AG04450 (cell line): ENCODE results near the gene GAREM2. TPM values are rescaled to one million over a fixed set of nuclear protein-coding genes. Genes with fewer than 3 reads are reported as not detected.

Source experiments
- CTCF ChIA-PET: fragments of 300-600, 350-600 bp; formaldehyde crosslinking; extraction: SDS; loops from one replicate; lab custom pipeline; 2022; ENCODE audit warnings: antibody characterized with exemption, inconsistent platforms; lab: Charles Lee
- POLR2A ChIA-PET: fragments of 350-600 bp; formaldehyde crosslinking; extraction: SDS; loops from one replicate; lab custom pipeline; 2021; ENCODE audit warnings: antibody characterized with exemption, inconsistent platforms; lab: Yijun Ruan, JAX
- DNase-seq: peaks from one replicate; pipeline ENCODE4 v3.0.0-alpha.2; 2011; ENCODE audit warnings: low read depth, low spot score
- H3K27ac ChIP-seq: one replicate; pipeline ENCODE4 v1.5.1; 2012; ENCODE audit warnings: low read depth, low read length, control low read depth
- H3K27me3 ChIP-seq: one replicate; pipeline ENCODE4 v1.6.0; 2012; ENCODE audit warnings: low read length; ENCODE audit not compliant: control insufficient read depth, insufficient read depth
- H3K4me3 ChIP-seq: 2 replicates; pipeline ENCODE4 v1.5.1; 2011; ENCODE audit warnings: mild to moderate bottlenecking, low read depth, low read length, control low read depth
- H3K9me3 ChIP-seq: 2 replicates; pipeline ENCODE4 v1.5.1; 2012; ENCODE audit warnings: low read length; ENCODE audit not compliant: control insufficient read depth, insufficient read depth
- polyA plus RNA-seq: library from polyadenylated mRNA; depleted of rRNA; stranded (reverse); fragments of >200 nt; gene quantifications from 2 replicates; pipeline ENCODE4 v1.2.3, GENCODE V29; 2011
- TF ChIP-seq, protein P1 (sequence below): IDR thresholded peaks from 2 replicates; pipeline ENCODE4 v1.5.1; 2011; ENCODE audit warnings: low read depth, low read length, control low read depth, inconsistent platforms

The GAREM2 gene
- polyA plus RNA-seq, 1 experiment: 2.8 TPM

GRCh38 chr2:26168785-26169184 lies 4.1 kb upstream of the GAREM2 start:
- ChIA-PET CTCF (no interaction called here), POLR2A (interaction anchor here (0.9 kb wide), 1 partner anchor 21 kb away, joined by 3 read pairs; no protein-coding TSS in a partner anchor)
- H3K4me3 ChIP-seq: no peak overlapping the region
- TF ChIP-seq, protein P1, sequence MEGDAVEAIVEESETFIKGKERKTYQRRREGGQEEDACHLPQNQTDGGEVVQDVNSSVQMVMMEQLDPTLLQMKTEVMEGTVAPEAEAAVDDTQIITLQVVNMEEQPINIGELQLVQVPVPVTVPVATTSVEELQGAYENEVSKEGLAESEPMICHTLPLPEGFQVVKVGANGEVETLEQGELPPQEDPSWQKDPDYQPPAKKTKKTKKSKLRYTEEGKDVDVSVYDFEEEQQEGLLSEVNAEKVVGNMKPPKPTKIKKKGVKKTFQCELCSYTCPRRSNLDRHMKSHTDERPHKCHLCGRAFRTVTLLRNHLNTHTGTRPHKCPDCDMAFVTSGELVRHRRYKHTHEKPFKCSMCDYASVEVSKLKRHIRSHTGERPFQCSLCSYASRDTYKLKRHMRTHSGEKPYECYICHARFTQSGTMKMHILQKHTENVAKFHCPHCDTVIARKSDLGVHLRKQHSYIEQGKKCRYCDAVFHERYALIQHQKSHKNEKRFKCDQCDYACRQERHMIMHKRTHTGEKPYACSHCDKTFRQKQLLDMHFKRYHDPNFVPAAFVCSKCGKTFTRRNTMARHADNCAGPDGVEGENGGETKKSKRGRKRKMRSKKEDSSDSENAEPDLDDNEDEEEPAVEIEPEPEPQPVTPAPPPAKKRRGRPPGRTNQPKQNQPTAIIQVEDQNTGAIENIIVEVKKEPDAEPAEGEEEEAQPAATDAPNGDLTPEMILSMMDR: no peak
- peaks cover 23% of the 10 kb centered on the region for H3K27me3 ChIP-seq
- H3K9me3 ChIP-seq: peaks cover 9% of the 10 kb centered on the region; the same call in 1 of the 2 replicates
- no peak for DNase-seq
- no peak overlapping the region for H3K27ac ChIP-seq

GRCh38 chr2:26169226-26169625 lies 3.7 kb upstream of the GAREM2 start:
- no peak for DNase-seq
- Histone ChIP-seq H3K9me3 (peaks cover 9% of the 10 kb centered on the region; the same call in 1 of the 2 replicates), H3K27ac (no peak overlapping the region), H3K27me3 (peaks cover 25% of the 10 kb centered on the region), H3K4me3 (no peak overlapping the region)
- ChIA-PET CTCF (no interaction called here), POLR2A (interaction anchor here (0.9 kb wide), 1 partner anchor 21 kb away, joined by 3 read pairs; no protein-coding TSS in a partner anchor)
- TF ChIP-seq, protein P1: no peak

DNA sequence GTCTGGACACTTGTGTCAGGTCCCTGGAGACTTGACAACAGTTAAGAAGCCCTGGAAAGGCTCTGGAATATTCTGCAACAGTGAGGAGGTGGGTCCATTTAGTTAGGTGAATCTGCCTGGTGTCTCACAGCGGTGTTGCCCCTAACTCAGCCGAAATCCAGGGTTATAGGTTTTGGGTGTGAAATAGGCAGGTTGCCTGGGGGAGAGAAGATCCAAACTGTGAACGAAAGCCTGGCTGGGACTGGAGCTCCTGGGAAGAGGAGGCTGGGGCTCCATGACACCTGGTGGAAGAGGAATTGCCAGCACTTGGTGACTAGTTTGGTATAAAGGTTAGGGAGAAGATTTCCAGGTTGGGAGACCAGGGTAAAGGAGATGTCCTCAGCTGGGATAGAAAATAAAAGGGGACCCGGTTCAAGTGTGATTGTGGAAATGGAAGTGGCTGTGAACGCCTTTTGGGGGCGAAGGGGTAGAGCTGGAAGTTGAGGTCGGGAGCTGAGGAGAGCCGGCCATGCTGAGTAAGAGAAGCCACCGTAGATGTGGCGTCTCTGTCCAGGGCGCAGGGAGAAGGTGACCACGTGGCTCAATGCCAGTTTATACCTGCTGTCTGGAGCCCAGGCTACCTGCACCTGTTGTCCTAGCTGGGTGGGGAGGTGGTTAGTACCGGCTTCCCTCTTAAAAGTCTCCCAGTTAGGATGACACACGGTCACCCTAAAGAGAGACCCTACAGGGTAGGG lies 3.0 kb upstream of the GAREM2 start:
- H3K27ac ChIP-seq: no peak overlapping the region
- POLR2A ChIA-PET: interaction anchor here (0.9 kb wide), 1 partner anchor 22 kb away, joined by 3 read pairs; no protein-coding TSS in a partner anchor
- no peak overlapping the region for H3K4me3 ChIP-seq
- CTCF ChIA-PET: no interaction called here
- H3K9me3 ChIP-seq: peaks cover 9% of the 10 kb centered on the region; the same call in 1 of the 2 replicates
- TF ChIP-seq, protein P1: no peak
- no peak for DNase-seq
- H3K27me3 ChIP-seq: peaks cover 26% of the 10 kb centered on the region

GRCh38 chr2:26170795-26171194 lies 2.1 kb upstream of the GAREM2 start:
- ChIA-PET POLR2A (no interaction called here), CTCF (no interaction called here)
- H3K9me3 ChIP-seq: peaks cover 9% of the 10 kb centered on the region; the same call in 1 of the 2 replicates
- H3K27ac ChIP-seq: no peak overlapping the region
- H3K4me3 ChIP-seq: no peak overlapping the region
- TF ChIP-seq, protein P1: no peak
- peaks cover 32% of the 10 kb centered on the region for H3K27me3 ChIP-seq
- DNase-seq: no peak
